GM23338 (cell line): ENCODE data around the gene PROB1. TPM values are rescaled to one million over a fixed set of nuclear protein-coding genes. Genes with fewer than 3 reads are reported as not detected.

Experiments
- ATAC-seq: fragments of 200-7000 bp; cut with Tn5 transposase; 3 replicates; pipeline ENCODE4 v1.9.1; 2020
- DNase-seq: peaks from one replicate; pipeline ENCODE4 v3.0.0-alpha.2; 2015; ENCODE audit warnings: low spot score
- H2AFZ ChIP-seq: fragments of 200-600 bp; sonication (generic); 2 replicates; pipeline ENCODE4 v1.8.0; 2016; ENCODE audit warnings: antibody characterized with exemption, mild to moderate bottlenecking, moderate library complexity
- H3F3A ChIP-seq: fragments of 200-600 bp; sonication (generic); replicated peaks from 2 replicates; pipeline ENCODE4 v1.8.0; 2017; ENCODE audit warnings: antibody characterized with exemption, mixed run types, low read depth
- H3K27ac ChIP-seq: fragments of 200-600 bp; sonication (generic); 2 replicates; pipeline ENCODE4 v1.6.1; 2016; ENCODE audit warnings: low read depth
- H3K27me3 ChIP-seq: fragments of 200-600 bp; sonication (generic); 2 replicates; pipeline ENCODE4 v1.8.0; 2016; ENCODE audit warnings: mild to moderate bottlenecking, mixed run types, moderate library complexity; ENCODE audit not compliant: insufficient read depth
- H3K36me3 ChIP-seq: fragments of 200-600 bp; sonication (generic); 2 replicates; pipeline ENCODE4 v1.8.0; 2016; ENCODE audit warnings: mild to moderate bottlenecking; ENCODE audit not compliant: insufficient read depth
- H3K4me1 ChIP-seq: fragments of 200-600 bp; sonication (generic); 2 replicates; pipeline ENCODE4 v1.8.0; 2016; ENCODE audit warnings: mild to moderate bottlenecking, moderate library complexity; ENCODE audit not compliant: insufficient read depth
- H3K4me2 ChIP-seq: fragments of 200-600 bp; sonication (generic); 2 replicates; pipeline ENCODE4 v1.7.1; 2017; ENCODE audit warnings: mixed run types
- H3K4me3 ChIP-seq: fragments of 200-600 bp; sonication (generic); 2 replicates; pipeline ENCODE4 v1.6.1; 2016; ENCODE audit warnings: mixed run types
- H3K79me2 ChIP-seq: fragments of 200-600 bp; sonication (generic); replicated peaks from 2 replicates; pipeline ENCODE4 v1.8.0; 2017; ENCODE audit warnings: mild to moderate bottlenecking; ENCODE audit not compliant: insufficient read depth
- H3K9me2 ChIP-seq: fragments of 200-600 bp; sonication (generic); 2 replicates; pipeline ENCODE4 v1.8.0; 2017; ENCODE audit not compliant: insufficient read depth
- H4K20me1 ChIP-seq: fragments of 200-600 bp; sonication (generic); replicated peaks from 2 replicates; pipeline ENCODE4 v1.8.0; 2017; ENCODE audit warnings: mild to moderate bottlenecking; ENCODE audit not compliant: insufficient read depth
- H3K27ac Mint-ChIP-seq: 2 replicates; pipeline ENCODE4 v1.8.0; 2020; ENCODE audit warnings: inconsistent platforms, mild to moderate bottlenecking, moderate library complexity, mixed read lengths
- H3K27me3 Mint-ChIP-seq: 3 replicates; pipeline ENCODE4 v1.8.0; 2022; ENCODE audit warnings: low read depth, mild to moderate bottlenecking, moderate library complexity, mixed read lengths, inconsistent platforms; ENCODE audit not compliant: insufficient read depth, poor library complexity
- H3K36me3 Mint-ChIP-seq: 3 replicates; pipeline ENCODE4 v1.8.0; 2021; ENCODE audit warnings: low read depth, mild to moderate bottlenecking, inconsistent platforms, moderate library complexity, mixed read lengths
- H3K4me1 Mint-ChIP-seq: 3 replicates; pipeline ENCODE4 v1.8.0; 2020; ENCODE audit warnings: mild to moderate bottlenecking, inconsistent platforms, mixed read lengths
- H3K4me3 Mint-ChIP-seq: 3 replicates; pipeline ENCODE4 v1.8.0; 2021; ENCODE audit warnings: moderate library complexity, mild to moderate bottlenecking, inconsistent platforms, mixed read lengths
- H3K9me3 Mint-ChIP-seq: 3 replicates; pipeline ENCODE4 v1.8.0; 2020; ENCODE audit warnings: moderate library complexity, mild to moderate bottlenecking, inconsistent platforms, mixed read lengths
- CREB1 ChIP-seq: fragments of 250-450 bp; sonication (Bioruptor Pico); IDR thresholded peaks from 2 replicates; pipeline ENCODE4 v1.5.0; 2020; ENCODE audit warnings: low read depth, mild to moderate bottlenecking, moderate library complexity
- ETS1 ChIP-seq: IDR thresholded peaks from 2 replicates; pipeline ENCODE4 v1.6.1; 2016; ENCODE audit warnings: antibody characterized with exemption
- EZH2 ChIP-seq: fragments of 200-600 bp; sonication (generic); IDR thresholded peaks from one replicate; pipeline ENCODE4 v1.8.0; 2017; ENCODE audit warnings: antibody characterized with exemption, mild to moderate bottlenecking, low read depth; ENCODE audit not compliant: unreplicated experiment
- EZH2phosphoT487 ChIP-seq: fragments of 200-600 bp; sonication (generic); IDR thresholded peaks from one replicate; pipeline ENCODE4 v1.8.1; 2018; ENCODE audit warnings: antibody characterized with exemption; ENCODE audit not compliant: unreplicated experiment
- POLR2AphosphoS5 ChIP-seq: IDR thresholded peaks from 2 replicates; pipeline ENCODE4 v1.6.1; 2016; ENCODE audit warnings: antibody characterized with exemption, low read depth
- REST ChIP-seq: IDR thresholded peaks from one replicate; pipeline ENCODE4 v1.6.1; 2018; ENCODE audit warnings: antibody characterized with exemption; ENCODE audit not compliant: unreplicated experiment
- STAT1 ChIP-seq: IDR thresholded peaks from one replicate; pipeline ENCODE4 v1.6.1; 2016; ENCODE audit warnings: antibody characterized with exemption; ENCODE audit not compliant: unreplicated experiment
- ZNF114 ChIP-seq: fragments of 250-450 bp; sonication (Bioruptor Pico); IDR thresholded peaks from 2 replicates; pipeline ENCODE4 v1.5.0; 2020; ENCODE audit warnings: mild to moderate bottlenecking, moderate library complexity
- ZNF462 ChIP-seq: fragments of 250-450 bp; sonication (Bioruptor Pico); IDR thresholded peaks from 2 replicates; pipeline ENCODE4 v1.5.0; 2020; ENCODE audit warnings: mild to moderate bottlenecking, moderate library complexity
- polyA plus RNA-seq: library from polyadenylated mRNA; unstranded; fragments of >200 nt; fragmentation: Nextera tagmentation; extraction: Ambion mirVana; gene quantifications from 2 replicates; pipeline ENCODE4 v1.2.1, GENCODE V29; 2016
- total RNA-seq: library from RNA; depleted of rRNA; stranded (reverse); fragments of >200 nt; shearing (Covaris generic); gene quantifications from 2 replicates; pipeline ENCODE4 v1.2.3, GENCODE V29; 2014

PROB1 gene
- total and polyA plus RNA-seq, 2 experiments from 2014 or later, result 0.73 to 2.7 TPM

- TF ChIP-seq ZNF114 (CRISPR knock-in tag), result no peak
- no peak for TF ChIP-seq REST
- TF ChIP-seq STAT1, result no peak
These were observed 18.5 kb downstream of the PROB1 start (continued) for GRCh38 chr5:139376364-139376763.

GRCh38 chr5:139374909-139375308, 20.0 kb downstream of the PROB1 start:
- Histone ChIP-seq H3K79me2 (no peaks in the 10 kb centered on the region), H3K27me3 (no peaks in the 10 kb centered on the region), H3K4me3 (no peak overlapping the region), H3K27ac (no peak overlapping the region), H2AFZ (no peak overlapping the region), H3K4me1 (peaks cover 4% of the 10 kb centered on the region; the same call in 1 of the 2 replicates), H3K9me2 (no peaks in the 10 kb centered on the region), H4K20me1 (no peaks in the 10 kb centered on the region; the same call in 1 of the 2 replicates), H3K4me2 (no peak overlapping the region), H3K36me3 (peaks cover 13% of the 10 kb centered on the region), H3F3A (peaks cover 13% of the 10 kb centered on the region)
- H3K4me1 Mint-ChIP-seq, result peaks cover 3% of the 10 kb centered on the region; the same call in 2 of the 3 replicates
- peaks cover 25% of the 10 kb centered on the region; the same call in 2 of the 3 replicates for H3K36me3 Mint-ChIP-seq
- ATAC-seq (no peak; the same call in 2 of the 3 replicates), DNase-seq (no peak)
- H3K9me3 Mint-ChIP-seq, result no peaks in the 10 kb centered on the region
- H3K4me3 Mint-ChIP-seq, result no peak overlapping the region
- TF ChIP-seq EZH2phosphoT487 (no peak), CREB1 (CRISPR knock-in tag) (no peak), ZNF462 (CRISPR knock-in tag) (no peak), EZH2 (no peak), REST (no peak), POLR2AphosphoS5 (peak; percentile 47; the same call in 1 of the 2 replicates), STAT1 (no peak), ETS1 (no peak)
- H3K27ac Mint-ChIP-seq, result no peak overlapping the region
- peaks cover 8% of the 10 kb centered on the region for H3K27me3 Mint-ChIP-seq
